ENCODE results near the gene RBMX2.
A peak's percentile ranks its signal among the peaks of the same experiment; 100 is the strongest.
"Not testable (repeated sequence)": the region's sequence is repeated elsewhere in the genome, so short reads cannot be mapped to it uniquely, and the experiment has no call there.

RBMX2 gene, protein sequence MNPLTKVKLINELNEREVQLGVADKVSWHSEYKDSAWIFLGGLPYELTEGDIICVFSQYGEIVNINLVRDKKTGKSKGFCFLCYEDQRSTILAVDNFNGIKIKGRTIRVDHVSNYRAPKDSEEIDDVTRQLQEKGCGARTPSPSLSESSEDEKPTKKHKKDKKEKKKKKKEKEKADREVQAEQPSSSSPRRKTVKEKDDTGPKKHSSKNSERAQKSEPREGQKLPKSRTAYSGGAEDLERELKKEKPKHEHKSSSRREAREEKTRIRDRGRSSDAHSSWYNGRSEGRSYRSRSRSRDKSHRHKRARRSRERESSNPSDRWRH

DNA sequence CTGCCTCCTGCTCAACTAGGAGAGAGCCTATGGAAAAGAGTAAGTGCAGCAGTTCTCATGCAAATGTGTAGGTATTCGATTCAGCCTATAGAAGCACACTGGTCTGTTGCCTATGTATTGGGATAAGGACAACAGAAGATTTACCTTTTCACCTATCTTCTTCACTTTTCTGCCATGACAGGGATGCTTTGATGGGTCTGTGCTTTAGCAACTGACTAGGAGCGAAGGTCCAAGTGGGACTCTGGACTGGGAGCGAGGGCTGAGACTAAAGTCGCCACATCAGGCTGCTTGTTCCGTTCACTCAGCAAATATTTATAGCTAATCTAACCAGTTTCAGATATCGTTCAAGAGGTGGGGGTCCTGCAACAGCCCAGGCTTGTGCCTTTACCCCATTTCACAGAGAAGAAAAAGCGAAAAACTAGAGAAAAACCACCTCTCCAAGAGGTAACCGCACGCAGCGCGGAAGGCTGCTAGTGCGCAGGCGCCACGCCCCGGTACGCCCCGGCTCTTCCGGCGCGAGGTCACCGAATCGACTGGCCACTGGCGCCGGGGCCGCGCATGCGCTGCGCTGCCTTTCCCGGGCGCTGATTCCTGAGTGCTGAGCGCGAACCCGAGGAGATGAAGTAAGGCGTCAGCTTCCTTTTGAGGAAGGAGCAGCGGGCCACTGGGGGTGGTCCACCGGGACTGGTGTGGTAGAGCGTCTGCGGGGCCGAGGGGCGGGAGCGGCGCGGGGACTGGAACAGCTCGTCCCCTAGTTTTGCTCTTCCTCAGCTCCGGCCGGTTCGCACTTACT, at the start of gene RBMX2:
Gene RBMX2 (plus strand): TSS at position 573 of the 793 bp plus-strand sequence. CDS start 46 bp downstream, at position 619.
- peak; percentile 94 for DNase-seq (ENCODE audit: low read depth, low spot score)

DNA sequence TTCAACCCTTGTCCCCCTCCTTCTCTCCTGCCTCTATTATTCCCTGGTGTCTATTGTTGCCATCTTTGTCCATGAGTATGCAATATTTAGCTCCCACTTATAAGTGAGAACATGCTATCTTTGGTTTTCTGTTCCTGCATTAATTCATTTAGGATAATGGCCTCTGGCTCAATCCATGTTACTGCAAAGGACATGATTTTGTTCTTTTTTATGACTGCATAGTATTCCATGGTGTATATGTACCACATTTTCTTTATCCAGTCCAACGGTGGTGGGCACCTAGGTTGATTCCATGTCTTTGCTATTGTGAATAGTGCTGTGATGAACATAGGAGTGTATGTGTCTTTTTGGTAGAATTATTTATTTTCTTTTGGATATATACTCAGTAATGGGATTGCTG, 49.7 kb upstream of the RBMX2 start:
- not testable (repeated sequence) for DNase-seq (ENCODE audit: low read depth, low spot score)

DNA sequence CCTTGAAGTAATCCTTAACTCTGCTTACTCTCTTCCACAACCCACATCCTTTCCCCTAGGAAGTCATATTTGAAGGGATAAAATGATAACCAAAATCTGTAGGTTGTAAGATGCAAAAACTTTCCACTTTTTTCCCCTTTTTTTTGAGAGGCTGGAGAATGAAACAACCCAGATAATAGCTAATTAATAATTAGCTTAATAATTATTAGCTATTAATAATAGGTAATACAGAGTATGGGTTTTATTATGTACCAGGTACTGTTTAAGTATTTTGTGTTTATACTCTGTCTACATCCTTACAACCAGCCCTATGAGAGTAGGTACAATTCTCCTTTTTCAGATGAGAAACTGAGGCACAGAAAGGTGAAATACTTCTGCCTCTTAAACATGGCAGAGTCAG, 25.7 kb upstream of the RBMX2 start:
- no peak for DNase-seq (ENCODE audit: low read depth, low spot score)

DNA sequence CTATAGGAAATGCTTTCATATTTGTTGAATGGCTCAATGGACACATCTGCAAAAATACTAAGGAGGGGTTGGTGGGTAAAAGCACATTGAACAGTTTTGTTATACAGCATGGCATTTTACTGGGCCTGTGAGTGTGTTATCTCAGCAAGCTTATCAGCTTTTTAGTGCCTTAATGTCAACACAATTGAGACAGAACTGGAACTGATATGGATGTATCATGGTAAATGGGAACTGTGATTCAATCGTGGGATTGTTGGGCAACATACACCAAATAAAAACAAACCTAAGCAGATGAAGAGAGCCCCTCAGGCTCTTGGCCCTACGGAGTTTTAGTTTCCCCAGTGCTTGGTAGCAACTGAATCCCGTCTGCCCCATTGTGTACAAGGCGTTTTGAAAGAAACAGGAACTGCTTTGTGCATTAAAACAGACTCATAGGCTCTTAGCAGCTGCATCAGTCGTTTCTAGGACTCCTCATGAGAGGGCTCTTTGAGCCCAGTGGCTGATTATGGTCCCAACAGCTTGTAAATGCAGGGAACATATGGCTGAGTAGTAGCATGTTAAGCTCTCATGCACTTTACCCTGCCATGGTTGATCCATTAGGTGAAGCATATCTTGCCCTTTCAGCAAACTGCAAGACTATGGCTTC, 23.6 kb upstream of the RBMX2 start:
- peak; percentile 5 for DNase-seq (ENCODE audit: low read depth, low spot score)

DNA sequence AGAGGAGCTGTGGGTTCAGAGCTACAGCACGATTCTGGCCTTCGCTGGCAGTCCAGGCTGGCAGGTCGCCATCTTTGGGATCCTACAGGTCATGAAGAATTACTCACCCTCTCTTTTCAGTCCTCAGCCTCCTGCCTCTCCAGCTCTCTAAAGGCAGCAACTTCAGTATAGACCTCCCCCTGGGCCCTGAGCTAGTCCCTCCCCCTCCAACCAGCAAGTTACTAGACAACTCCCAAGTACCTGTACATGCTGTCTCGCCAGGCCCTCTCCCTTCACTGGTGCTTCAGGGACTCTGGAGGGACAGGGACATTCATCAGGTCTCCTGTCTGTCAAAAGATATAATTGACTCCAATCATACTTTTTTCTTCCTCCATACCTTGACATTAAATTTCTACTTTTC, 16.3 kb upstream of the RBMX2 start, which contains the start of gene GPR119:
Gene GPR119 (minus strand): TSS at position 155 of the 400 bp plus-strand sequence. CDS start 227 bp downstream, outside the sequence.
- no peak for DNase-seq (ENCODE audit: low read depth, low spot score)

DNA sequence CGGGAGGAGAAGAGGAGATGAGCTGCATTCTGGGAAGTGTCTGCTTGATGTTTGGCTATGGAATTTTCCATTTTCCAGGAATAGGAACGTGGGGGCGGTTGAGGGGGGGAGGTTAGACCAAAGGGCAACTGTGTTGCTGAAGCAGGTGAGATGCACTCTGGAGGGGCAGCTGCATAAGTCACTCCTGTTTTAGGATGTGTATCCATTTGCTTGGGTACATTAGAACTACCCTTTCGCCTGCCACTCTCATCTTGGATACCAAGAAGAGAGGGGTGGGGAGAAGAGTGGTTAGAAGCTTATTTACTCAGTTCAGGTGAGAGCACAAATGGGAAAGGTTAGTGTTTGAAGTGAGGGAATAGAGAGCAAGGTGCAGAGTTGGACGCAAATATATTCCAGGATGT, 15.4 kb upstream of the RBMX2 start:
- no peak for DNase-seq (ENCODE audit: low read depth, low spot score)

DNA sequence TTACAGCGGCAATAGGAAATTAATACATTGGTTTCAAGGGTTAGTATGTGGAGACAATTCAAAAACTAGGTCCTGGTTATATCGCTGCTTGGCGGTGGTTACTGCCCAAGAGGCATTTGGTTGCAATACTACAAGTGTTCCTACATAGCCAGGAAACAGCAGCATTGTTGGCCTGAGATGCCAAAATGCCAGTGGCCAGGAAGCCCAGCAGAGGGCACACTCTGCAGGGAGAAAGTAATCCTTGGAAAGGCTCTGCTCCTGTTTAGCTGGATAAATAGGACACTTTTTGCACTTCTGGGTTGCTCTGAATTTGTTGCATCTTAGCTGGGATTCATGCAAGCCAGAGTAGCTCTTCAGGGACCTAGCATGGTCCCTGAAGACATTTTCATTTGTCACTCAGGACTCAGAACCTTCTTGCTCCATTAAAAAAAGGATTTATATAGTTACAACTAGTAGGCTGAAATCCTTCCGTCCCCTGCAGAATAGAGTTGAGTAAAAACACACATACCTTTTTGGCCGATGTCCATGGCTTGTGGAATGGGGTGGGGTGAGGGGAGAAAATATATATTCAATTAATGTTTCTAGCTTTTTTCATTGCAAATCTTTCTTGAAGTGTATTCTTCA, 8.2 kb upstream of the RBMX2 start:
- DNase-seq (ENCODE audit: low read depth, low spot score), result peak; percentile 79

DNA sequence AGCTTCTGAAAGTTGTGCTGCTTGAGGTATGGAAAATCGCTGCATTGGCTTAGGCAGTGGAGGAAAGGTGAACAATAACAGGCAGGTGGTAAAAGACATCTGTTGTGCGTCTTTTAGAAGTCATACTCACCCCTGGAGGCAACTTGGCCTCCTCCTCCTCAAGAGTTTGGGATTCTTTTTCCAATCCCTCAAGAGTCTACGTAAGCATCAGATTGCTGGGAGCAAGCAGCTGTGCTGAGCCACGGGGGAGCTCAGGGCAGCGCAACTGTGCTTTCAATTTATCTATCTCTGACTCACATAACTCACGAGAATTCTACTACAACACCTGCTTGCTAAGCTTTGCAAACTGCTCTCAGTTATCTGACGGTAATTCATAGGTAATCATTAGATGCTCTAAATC, 6.4 kb upstream of the RBMX2 start:
- DNase-seq (ENCODE audit: low read depth, low spot score), result peak; percentile 6

DNA sequence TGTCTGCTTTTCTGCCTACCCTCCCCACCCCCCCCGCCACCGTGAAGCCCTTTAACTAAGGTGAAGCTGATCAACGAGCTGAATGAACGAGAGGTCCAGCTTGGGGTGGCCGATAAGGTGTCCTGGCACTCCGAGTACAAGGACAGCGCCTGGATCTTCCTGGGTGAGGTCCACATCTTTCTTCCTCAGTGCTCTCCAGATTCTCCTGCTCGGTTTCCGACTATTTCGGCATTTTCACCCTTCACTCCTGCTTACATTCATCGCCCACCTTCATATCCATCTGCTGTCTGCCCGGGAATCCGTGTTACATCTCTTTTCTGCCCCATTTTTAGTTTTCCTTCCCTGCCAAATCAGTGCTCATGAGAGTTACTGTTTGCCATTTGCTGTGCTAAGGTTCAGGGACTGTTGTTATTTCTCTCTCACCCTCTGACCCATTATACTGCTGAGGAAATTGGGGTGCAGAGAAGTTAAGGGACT, 459 bp downstream of the RBMX2 start:
- no peak for DNase-seq (ENCODE audit: low read depth, low spot score)

DNA sequence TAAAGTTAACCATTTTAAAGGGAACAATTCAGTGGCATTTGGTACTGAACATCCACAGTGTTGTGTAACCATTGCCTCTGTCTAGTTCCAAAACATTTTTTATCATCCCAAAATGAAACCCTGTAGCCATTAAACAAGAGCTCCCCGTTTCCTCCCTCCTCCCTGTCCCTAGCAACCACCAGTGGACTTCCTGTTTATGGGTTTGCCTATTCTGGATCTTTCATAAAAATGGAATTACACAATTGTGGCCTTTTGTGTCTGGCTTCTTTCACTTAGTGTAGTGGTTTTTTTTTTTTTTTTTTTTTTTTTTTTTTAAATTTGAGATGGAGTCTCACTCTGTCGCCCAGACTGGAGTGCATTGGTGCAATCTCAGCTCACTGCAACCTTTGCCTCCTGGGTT, 11.6 kb downstream of the RBMX2 start:
- DNase-seq (ENCODE audit: low read depth, low spot score), result no peak

DNA sequence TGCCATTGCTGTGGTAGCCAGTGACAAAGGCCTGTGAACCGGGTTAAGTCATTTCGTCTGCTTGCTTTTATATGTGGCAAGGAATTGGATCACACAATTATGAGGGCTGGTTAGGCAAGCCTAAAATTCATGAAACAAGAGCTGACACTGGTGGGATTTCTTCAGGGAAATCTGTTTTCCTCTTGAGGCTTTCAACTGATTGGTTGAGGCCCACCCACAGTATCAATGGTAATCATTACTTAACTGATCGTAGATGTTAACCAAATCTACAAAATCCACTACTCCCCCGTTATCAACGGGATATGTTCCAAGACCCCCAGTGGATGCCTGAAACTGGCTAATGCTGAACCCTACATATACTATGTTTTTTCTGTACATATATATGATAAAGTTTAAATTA, 13.0 kb downstream of the RBMX2 start:
- DNase-seq (ENCODE audit: low read depth, low spot score), result no peak

DNA sequence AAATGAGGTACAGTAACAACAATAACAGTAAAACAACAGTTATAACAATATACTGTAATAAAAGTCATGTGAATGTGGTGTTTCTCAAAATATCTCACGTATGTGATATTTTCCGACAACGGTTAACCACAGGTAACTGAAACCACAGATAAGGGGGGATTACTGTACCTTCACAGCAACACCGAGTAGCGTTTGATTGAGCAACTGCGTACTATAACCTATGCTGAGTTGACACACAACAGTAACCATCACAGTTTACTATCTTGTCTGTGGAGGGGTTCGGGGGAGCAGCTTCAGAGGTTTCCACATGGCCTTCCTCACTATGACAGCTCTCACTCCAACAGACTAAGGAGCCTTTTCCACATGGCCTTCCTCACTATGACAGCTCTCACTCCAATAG, 13.4 kb downstream of the RBMX2 start:
- DNase-seq (ENCODE audit: low read depth, low spot score), result no peak

DNA sequence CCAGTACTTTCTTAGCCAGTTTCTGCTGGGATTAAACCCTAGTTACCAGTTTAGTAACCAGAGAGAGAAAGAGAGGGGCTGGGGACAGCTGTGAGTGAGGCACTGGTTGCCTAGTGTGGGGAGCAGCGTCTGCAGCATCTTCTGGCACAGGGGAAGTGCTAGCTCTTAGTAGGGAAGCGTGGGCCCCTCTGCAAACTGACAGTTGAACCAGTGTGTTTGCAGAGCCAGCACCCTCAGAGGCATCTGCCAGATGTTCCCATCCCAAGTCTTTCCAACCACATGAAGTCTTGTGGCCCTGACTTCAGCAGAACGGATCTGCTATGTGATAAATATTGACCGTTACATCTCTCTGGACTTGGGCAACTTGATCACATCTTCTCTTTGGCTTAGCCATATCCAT, 15.0 kb downstream of the RBMX2 start:
- no peak for DNase-seq (ENCODE audit: low read depth, low spot score)

DNA sequence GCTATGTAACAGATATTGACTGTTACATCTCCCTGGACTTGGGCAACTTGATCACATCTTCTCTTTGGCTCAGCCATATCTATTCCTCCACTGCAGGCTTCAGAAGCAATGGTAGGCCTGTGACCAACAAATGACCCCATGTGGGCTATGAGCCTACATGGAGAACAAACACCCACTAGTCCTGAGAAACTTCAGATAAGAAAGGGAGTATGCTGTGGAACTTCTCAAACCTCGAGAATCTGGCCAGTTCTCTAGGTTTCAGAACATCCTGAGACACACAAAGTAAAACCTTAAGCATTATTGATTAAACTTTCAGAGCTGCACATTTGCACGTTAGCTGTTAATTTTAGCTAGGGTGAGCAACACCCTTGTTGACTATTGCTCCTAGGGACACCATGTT, 16.3 kb downstream of the RBMX2 start:
- no peak for DNase-seq (ENCODE audit: low read depth, low spot score)

DNA sequence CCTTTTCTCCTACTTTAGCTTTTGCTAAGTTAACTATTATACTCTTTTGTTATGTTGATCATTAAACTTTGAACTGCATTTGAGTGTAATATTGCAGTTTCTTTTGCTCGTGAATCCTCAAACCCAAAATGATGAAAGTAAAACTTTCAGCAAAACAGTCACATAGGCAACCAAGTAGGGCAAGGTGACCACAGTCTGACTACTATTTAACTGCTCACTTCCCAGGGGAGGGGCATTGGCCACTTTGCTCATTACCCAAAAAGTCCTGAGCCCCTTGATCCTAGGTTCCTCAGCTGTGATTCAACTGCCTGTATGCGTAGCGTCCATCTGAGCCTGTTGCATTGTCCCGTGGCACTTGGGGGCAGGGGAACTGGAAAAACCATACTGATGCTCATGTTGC, 17.0 kb downstream of the RBMX2 start:
- DNase-seq (ENCODE audit: low read depth, low spot score), result no peak

DNA sequence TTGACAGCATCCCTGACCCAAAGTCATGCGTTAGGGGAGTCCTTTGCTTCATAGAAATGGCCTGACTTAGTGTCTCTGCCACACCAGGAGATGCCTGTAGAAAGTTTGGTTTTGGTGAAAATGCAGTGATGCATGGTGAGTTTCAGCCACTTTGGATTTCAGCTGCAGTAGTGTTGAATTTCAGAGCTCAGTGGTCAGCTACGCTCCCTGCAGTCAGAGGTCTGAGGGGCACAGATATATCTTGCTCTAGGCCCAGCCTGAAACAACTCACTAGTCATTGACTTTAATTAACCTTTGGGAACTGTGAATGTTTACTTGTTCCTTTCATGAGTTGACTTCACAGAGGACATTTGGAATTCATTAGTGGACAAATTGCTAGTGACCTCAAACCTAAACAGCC, 17.5 kb downstream of the RBMX2 start:
- no peak for DNase-seq (ENCODE audit: low read depth, low spot score)

DNA sequence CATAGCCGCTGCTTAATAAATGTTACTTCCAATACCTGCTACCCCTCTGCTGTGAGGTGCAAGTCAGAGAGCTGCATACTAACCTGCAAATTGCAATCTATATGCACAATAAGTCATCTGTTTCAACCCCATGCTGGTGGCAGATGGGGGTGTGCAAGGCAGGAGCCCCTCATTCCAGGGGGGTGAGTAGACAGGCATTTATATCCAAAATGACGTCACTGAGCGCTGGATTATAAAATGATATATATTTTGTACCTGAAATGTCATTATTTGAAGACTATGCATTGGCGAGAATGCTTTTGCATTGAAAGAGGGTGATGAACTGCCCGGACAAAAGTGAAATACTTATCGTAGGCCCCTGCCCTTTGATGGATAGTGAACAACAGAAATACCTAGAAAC, 24.7 kb downstream of the RBMX2 start:
- DNase-seq (ENCODE audit: low read depth, low spot score), result no peak

DNA sequence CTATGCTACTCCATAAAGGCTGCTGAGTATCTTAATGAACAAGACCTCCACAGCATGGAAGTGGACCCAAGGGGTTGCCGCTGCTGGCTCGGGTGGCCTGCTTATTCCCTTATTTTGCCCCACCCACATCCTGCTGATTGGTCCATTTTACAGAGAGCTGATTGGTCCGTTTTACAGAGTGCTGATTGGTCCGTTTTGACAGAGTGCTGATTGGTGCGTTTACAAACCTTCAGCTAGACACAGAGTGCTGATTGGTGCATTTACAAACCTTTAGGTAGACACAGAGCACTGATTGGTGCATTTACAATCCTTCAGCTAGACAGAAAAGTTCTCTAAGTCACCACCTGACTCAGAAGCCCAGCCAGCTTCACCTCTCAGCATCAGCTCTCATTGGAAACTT, 27.4 kb downstream of the RBMX2 start:
- DNase-seq (ENCODE audit: low read depth, low spot score), result not testable (repeated sequence)

DNA sequence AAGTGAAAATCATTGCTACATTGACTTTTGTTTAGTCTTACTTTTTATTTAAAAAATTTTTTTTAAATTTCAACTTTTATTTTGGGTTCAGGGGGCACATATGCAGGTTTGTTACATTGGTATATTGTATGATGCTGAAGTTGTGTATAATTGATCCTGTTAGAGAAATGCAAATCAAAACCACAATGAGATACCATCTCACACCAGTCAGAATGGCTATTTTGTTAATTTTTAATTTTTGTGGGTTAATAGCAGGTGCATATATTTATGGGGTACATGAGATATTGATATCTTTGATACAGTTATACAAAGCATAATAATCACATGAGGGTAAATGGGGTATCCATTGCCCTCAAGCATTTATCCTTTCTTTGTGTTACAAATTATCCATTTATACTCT, 34.1 kb downstream of the RBMX2 start:
- no peak for DNase-seq (ENCODE audit: low read depth, low spot score)

DNA sequence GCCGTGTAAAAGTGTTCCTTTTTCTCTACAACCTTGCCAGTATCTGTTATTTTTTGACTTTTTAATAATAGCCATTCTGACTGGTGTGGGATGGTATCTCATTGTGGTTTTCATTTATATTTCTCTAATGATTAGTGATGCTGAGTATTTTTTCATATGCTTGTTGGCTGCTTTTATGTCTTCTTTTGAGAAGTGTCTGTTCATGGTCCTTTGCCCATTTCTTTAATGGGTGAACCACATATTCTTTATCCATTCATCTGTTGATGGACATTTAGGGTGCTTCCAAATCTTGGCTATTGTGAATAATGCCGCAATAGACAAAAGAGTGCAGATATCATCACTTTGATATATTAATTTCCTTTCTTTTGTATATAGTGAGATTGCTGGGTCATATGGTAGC, 36.2 kb downstream of the RBMX2 start:
- not testable (repeated sequence) for DNase-seq (ENCODE audit: low read depth, low spot score)

DNA sequence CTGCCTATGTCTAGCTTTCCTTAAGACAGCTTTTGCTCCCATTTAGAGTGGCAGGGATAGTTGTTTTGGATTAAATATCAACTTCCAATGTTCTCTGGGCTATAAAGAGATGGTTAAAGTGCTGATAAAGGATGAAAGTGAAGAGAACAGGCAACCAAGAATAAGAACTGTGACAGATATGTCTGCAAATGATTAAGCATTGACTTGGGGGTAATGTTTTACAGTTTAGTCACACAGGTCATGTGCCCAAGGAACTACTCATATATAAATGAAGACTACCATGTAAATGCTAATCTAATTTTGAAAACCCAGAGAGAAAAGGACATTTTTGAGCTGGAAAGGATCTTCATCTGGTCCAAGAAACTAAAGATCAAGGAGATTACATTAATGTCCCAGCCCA, 42.1 kb downstream of the RBMX2 start:
- no peak for DNase-seq (ENCODE audit: low read depth, low spot score)

All from ELF-1 (cell line).